H1 (cell line): Measurements from ENCODE around the gene FBXL15.

Experiments
- POLR2A ChIP-seq, 2 experiments: IDR thresholded peaks; 1 replicate in 1 of 2; 2 replicates in 1 of 2; pipeline ENCODE4 v1.6.1; 2011; ENCODE audit warnings: low read depth in 2 of 2, low read length in 2 of 2, mild to moderate bottlenecking in 2 of 2; ENCODE audit errors: control extremely low read depth in 1 of 2
- YY1 ChIP-seq: IDR thresholded peaks from 2 replicates; pipeline ENCODE4 v1.6.1; 2011; ENCODE audit warnings: low read depth, mild to moderate bottlenecking, low read length

DNA sequence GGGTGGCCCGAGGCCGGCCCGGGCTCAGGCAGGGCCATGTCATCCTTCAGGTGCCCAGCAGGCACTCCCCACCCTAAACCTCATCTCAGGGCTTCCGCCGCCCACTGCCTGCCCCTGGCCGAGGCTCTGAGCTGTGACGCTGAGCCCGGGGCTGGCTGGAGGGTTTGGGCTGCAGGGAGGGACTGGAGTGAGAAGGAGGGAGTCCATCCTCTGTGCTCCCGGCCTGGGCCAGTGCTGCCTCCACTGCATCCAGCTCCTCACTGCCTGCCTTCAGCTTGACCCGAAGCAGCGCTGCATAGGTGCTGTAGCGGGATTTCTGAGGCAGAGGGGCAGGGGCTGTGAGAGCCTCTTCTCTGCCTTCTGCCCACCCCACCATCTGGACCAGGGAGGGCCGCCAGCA lies 17.5 kb upstream of the FBXL15 start:
- TF ChIP-seq YY1 (no peak), POLR2A (IDR thresholded peaks at IDR 0.05; ENCODE audit: control extremely low read depth in 1 of 2, low read depth in 2 of 2, low read length in 2 of 2) (no peak)
